ENCODE results near the gene GMCL2.

GMCL2 gene

DNA sequence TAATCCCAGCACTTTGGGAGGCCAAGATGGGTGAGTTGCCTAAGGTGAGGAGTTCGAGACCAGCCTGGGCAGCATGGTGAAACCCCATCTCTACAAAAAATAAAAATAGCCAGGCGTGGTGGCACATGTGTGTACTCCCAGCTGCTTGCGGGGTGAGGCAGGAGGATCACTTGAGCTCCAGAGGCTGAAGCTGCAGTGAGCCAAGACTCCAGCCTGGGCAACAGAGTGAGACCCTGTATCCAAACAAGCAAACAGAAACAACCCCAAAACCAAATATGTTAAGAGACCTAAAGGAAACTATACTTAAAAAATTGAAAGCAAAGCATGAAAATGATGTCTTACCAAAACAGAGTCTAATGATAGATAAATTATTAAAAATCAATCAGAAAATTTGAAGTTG, 29.6 kb upstream of the GMCL2 start:
- no peak for DNase-seq (ENCODE audit: low spot score in 2 of 2)
- Mint-ChIP-seq H3K27me3 (no peaks in the 10 kb centered on the region), H3K9me3 (no peaks in the 10 kb centered on the region), H3K36me3 (ENCODE audit: insufficient read depth) (peaks cover 49% of the 10 kb centered on the region), H3K4me3 (no peak overlapping the region), H3K4me1 (peaks cover 34% of the 10 kb centered on the region), H3K27ac (ENCODE audit: low read depth) (peak overlapping the region; percentile 19)
- ATAC-seq (replicated peaks; ENCODE audit: extremely low read depth, poor library complexity, severe bottlenecking): no peak

DNA sequence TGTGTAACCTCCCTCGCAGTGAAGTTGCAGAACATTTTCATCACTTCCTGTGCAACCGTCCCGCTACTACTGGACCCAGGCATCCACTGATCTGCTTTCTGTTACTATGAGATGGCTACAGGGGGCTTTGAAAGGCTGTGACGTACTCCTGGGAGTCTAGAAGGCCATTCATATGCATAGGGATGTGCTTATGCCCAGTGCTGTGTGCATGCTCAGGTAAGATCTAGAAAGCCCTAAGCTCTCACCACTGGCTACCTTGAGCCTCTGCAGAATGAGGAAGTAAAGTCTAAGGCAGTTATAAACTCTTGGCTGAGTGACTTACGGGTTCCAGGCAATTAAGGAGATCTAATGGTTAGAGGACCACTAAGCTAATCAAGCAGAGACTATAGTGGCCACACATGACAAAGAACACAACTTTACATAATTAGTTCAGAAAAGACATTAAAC, 28.9 kb upstream of the GMCL2 start:
- Mint-ChIP-seq H3K4me1 (peaks cover 27% of the 10 kb centered on the region), H3K36me3 (ENCODE audit: insufficient read depth) (peaks cover 54% of the 10 kb centered on the region), H3K27ac (ENCODE audit: low read depth) (peak overlapping the region; percentile 19), H3K27me3 (no peaks in the 10 kb centered on the region), H3K9me3 (no peaks in the 10 kb centered on the region), H3K4me3 (no peak overlapping the region)
- ATAC-seq (replicated peaks; ENCODE audit: extremely low read depth, poor library complexity, severe bottlenecking) (no peak), DNase-seq (ENCODE audit: low spot score in 2 of 2) (no peak)

DNA sequence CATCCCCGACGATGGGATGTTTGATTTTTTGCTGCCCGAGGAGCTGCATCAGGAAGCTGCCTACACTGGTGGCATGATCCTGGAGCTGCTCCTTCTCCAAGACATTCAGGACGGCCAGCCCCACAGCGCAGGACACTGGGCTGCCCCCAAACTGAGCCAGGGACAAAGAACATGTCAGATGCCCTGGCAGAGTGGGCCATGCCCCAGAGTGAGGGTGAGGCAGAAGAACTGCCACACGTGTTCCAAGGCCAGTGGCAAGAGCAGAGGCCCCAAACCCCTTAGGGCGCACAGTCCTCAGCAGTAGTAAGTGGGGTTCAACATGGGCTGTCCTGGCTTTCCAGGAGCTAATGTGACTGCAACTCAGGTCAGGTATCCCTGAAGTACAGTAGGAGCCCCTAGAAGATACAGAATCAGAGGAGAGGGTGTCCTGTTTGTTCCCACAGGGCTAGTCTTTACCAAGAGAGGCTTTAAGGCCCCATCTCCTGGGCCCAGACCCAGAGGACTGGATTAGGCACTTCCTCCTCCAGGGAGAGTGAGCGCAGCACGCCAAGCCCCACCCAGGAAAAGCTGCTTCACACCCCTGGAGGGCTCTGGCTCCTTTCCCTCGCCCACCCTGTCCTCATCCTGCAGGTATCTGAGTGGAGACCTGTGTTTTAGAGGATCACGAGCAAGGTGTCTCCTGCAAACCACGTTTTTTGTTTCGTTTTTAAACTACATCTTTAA, 28.3 kb upstream of the GMCL2 start:
- H3K27ac Mint-ChIP-seq (ENCODE audit: low read depth): no peak overlapping the region
- H3K9me3 Mint-ChIP-seq: no peaks in the 10 kb centered on the region
- ATAC-seq (replicated peaks; ENCODE audit: extremely low read depth, poor library complexity, severe bottlenecking) (no peak), DNase-seq (ENCODE audit: low spot score in 2 of 2) (no peak)
- no peaks in the 10 kb centered on the region for H3K27me3 Mint-ChIP-seq
- peaks cover 53% of the 10 kb centered on the region for H3K36me3 Mint-ChIP-seq (ENCODE audit: insufficient read depth)
- peaks cover 21% of the 10 kb centered on the region for H3K4me1 Mint-ChIP-seq
- H3K4me3 Mint-ChIP-seq: no peak overlapping the region

DNA sequence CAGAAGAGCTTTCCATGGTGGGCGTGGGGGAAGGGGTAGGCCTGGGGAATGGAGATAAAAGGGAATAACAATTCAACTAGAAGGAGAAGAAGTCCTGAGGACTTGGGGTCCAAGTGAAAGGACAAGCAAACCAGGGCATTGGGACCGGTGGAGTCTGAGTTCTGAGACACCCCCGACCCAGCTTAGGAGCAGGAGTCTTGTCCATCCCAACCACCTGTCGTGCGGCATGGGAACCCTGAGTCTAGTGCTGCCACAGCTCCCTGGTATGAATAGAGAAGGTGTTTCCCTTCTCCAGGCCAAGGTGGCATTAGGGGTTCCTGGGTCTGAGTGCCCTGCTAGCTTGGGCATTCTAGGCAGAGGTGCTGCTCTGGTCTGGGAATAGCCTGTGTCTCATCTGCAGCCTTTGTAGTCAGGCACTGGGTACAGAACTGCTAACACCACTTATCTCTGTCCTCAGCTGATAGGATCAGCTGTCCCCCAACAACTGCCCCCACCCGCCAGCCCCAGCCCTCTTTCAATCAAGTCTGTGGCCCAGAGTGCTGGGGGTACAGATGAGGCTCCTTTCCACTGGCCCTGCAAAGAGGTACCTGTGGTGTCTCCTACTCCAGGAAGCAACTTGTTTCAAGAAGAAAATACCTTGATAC, 27.1 kb upstream of the GMCL2 start:
- no peaks in the 10 kb centered on the region for H3K27me3 Mint-ChIP-seq
- H3K36me3 Mint-ChIP-seq (ENCODE audit: insufficient read depth): peaks cover 55% of the 10 kb centered on the region
- H3K9me3 Mint-ChIP-seq: no peaks in the 10 kb centered on the region
- H3K27ac Mint-ChIP-seq (ENCODE audit: low read depth): no peak overlapping the region
- no peak for DNase-seq (ENCODE audit: low spot score in 2 of 2)
- H3K4me1 Mint-ChIP-seq: peaks cover 31% of the 10 kb centered on the region
- no peak for ATAC-seq (replicated peaks; ENCODE audit: extremely low read depth, poor library complexity, severe bottlenecking)
- no peak overlapping the region for H3K4me3 Mint-ChIP-seq

DNA sequence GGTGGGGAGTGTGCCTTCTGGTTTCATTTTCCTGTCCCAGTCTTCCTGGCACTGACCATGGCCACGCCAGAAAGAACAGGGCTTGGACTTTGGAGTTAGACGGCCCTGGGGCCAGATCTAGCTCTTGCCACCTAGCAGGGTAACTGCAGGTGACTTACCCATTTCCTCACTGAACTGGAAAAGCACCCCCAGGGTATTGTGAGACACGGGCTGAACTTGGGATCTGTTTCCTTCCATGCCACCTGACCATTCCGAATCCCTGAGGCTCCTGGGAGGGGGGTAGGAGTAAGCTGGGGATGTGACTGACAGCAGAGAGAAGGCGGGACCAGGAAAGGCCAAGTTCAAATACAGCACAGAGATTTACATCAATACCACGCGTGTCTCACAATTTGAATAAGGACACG, 26.6 kb upstream of the GMCL2 start:
- H3K27ac Mint-ChIP-seq (ENCODE audit: low read depth): no peak overlapping the region
- DNase-seq (ENCODE audit: low spot score in 2 of 2): no peak
- no peak for ATAC-seq (replicated peaks; ENCODE audit: extremely low read depth, poor library complexity, severe bottlenecking)
- H3K9me3 Mint-ChIP-seq: no peaks in the 10 kb centered on the region
- H3K27me3 Mint-ChIP-seq: no peaks in the 10 kb centered on the region
- peaks cover 33% of the 10 kb centered on the region for H3K4me1 Mint-ChIP-seq
- no peak overlapping the region for H3K4me3 Mint-ChIP-seq
- peaks cover 58% of the 10 kb centered on the region for H3K36me3 Mint-ChIP-seq (ENCODE audit: insufficient read depth)

DNA sequence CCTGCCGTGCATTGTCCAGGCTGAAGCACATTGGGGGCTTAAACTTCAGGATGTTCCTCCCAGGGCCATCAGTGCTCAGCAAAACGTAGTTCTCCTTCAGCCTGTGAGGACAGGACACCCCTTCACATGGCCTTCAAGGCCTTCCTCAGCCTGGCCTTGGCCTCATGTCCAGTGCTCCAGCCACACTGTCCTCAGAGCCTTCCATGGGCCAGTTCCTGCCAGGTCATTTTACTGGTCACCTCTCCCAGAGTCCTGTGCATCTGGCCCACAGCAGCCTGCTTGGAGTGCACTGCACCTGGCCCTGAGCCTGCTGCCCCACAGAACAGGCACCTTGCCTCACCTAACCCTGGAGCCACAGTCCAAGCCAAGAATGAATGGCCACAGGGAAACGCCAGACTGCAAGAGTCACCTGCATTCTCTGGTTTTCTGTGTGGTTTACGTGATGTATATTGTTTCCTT, 25.9 kb upstream of the GMCL2 start:
- Mint-ChIP-seq H3K4me3 (no peak overlapping the region), H3K27me3 (no peaks in the 10 kb centered on the region), H3K9me3 (no peaks in the 10 kb centered on the region), H3K36me3 (ENCODE audit: insufficient read depth) (peaks cover 57% of the 10 kb centered on the region), H3K4me1 (peaks cover 36% of the 10 kb centered on the region), H3K27ac (ENCODE audit: low read depth) (no peak overlapping the region)
- no peak for ATAC-seq (replicated peaks; ENCODE audit: extremely low read depth, poor library complexity, severe bottlenecking)
- DNase-seq (ENCODE audit: low spot score in 2 of 2): no peak

DNA sequence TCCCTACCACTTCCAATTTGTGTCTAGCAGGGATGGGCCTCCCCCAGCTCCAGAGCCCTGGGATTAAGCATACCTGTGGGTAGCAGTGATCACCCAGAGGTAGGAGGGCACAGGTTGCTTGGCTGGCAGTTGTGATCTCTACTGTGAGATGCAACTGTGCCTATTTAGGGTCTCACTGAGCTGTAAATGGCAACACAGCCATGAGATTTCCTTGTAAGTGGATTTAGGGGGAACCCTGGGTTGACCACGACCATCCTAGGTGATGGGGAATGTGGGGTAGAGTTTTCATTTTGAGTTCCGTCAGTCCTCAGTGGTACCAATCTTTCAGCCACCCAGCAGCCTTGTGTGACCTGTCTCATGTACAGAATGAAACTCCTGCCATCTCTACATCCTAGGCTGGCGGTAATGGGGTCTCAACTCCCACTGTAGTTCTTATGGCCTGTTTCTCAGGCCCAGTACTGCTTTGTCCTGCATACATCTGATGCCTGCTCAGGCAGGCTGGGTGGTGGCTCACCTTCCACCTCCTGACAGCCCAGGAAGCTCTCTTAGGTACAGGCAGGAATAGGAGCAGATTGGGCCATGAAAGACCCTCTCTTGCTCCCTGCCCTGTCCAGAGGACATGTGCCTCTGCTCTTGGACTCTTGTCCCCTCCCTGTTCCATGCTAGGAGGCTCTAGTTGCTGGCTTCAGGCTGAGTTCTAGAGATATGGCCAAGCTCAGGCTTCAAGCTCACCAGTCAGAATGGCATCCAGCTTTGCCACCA, 25.3 kb upstream of the GMCL2 start:
- DNase-seq (ENCODE audit: low spot score in 2 of 2) (no peak), ATAC-seq (replicated peaks; ENCODE audit: extremely low read depth, poor library complexity, severe bottlenecking) (no peak)
- peaks cover 60% of the 10 kb centered on the region for H3K36me3 Mint-ChIP-seq (ENCODE audit: insufficient read depth)
- no peaks in the 10 kb centered on the region for H3K9me3 Mint-ChIP-seq
- no peak overlapping the region for H3K27ac Mint-ChIP-seq (ENCODE audit: low read depth)
- no peaks in the 10 kb centered on the region for H3K27me3 Mint-ChIP-seq
- H3K4me3 Mint-ChIP-seq: no peak overlapping the region
- H3K4me1 Mint-ChIP-seq: peaks cover 41% of the 10 kb centered on the region

DNA sequence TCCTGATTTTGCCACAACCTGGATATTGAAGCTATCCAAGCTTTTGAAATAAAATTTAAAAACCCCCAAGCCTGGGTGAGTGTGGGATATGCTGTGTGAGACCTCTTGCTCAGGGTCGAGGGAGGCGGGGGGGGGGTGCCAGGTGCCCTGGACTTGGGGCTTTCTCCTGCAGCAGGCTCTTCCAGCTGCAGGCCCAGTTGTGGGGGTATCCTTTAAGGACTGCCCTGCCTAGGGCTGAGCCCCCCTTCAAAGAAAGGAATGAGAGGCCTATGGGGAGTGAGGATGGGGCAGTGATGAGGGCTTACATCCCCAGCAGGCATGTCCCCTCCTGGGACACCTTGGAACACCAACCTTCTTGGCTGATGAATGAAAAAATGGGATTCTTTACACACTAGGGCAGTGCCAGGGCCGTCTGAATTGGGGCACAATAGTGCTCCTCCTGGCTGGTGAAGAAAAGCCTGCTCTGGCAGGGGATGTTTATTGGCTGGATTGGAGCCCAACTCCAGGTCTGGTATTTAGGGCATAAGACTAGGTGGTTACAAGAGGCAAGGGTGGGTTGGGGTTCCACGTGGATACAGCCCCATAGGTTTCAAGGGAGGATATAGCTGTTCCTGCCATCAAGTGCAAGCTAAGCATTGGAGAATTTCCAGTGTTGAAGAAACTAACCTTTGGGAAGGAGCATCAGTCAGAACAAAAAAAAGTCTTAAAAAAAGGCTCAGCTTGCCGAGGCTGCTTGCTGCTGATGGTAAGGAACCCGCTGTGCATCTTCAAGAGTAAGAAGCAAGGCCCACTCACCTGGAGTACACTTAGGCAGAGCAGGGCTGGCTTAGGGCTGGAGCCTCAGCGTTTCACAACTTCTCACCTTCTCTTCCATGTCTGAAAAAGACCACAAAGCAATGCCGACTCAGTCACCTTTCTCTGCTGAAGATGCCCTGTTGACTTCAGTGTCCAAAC, 24.2 kb upstream of the GMCL2 start:
- Mint-ChIP-seq H3K36me3 (ENCODE audit: insufficient read depth) (peaks cover 60% of the 10 kb centered on the region), H3K9me3 (no peaks in the 10 kb centered on the region), H3K27me3 (no peaks in the 10 kb centered on the region), H3K4me3 (no peak overlapping the region), H3K27ac (ENCODE audit: low read depth) (no peak overlapping the region), H3K4me1 (peaks cover 48% of the 10 kb centered on the region)
- ATAC-seq (replicated peaks; ENCODE audit: extremely low read depth, poor library complexity, severe bottlenecking) (no peak), DNase-seq (ENCODE audit: low spot score in 2 of 2) (no peak)

DNA sequence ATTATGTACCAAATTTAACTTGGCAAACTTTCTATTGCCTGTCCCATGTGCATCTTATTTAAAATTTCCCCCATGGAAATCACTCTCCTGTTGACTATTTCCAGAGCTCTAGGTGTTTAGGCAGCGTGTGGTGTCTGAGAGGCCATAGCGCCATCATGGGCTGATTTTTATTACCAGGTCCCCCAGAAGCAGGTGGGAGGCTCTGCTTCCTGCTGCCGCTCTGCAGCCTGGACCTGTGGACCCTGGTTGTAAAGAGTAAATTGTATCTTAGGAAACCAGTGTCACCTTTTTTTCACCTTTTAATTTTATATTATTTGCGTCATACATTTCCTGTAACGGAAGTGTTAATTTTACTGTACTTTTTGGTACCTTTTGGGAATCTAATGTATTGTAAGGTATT, 23.5 kb upstream of the GMCL2 start:
- H3K27me3 Mint-ChIP-seq: no peaks in the 10 kb centered on the region
- H3K9me3 Mint-ChIP-seq: no peaks in the 10 kb centered on the region
- no peak overlapping the region for H3K4me3 Mint-ChIP-seq
- H3K36me3 Mint-ChIP-seq (ENCODE audit: insufficient read depth): peaks cover 64% of the 10 kb centered on the region
- ATAC-seq (replicated peaks; ENCODE audit: extremely low read depth, poor library complexity, severe bottlenecking) (no peak), DNase-seq (ENCODE audit: low spot score in 2 of 2) (no peak)
- peaks cover 48% of the 10 kb centered on the region for H3K4me1 Mint-ChIP-seq
- no peak overlapping the region for H3K27ac Mint-ChIP-seq (ENCODE audit: low read depth)

DNA sequence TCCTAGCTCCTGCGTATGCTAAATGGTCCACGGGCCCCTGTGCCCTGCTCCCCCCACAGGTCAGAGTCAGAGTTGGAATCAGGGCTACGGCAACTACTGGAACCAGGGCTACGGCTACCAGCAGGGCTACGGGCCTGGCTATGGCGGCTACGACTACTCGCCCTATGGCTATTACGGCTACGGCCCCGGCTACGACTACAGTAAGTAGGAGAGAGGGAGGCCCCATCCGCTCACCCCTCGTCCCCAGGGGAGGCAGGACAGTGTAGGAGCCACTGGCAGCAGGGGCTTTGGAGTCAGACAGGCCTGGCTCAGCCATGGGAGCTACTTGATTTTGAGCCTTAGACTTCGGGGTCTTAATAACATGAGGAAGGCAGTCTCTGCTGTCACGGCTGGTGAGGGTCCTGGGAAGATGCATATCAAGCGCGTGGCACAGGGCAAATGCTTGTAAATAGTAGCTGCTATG, 22.9 kb upstream of the GMCL2 start:
- Mint-ChIP-seq H3K4me3 (peak overlapping the region; percentile 10), H3K4me1 (peaks cover 46% of the 10 kb centered on the region), H3K27ac (ENCODE audit: low read depth) (no peak overlapping the region), H3K27me3 (no peaks in the 10 kb centered on the region), H3K9me3 (no peaks in the 10 kb centered on the region), H3K36me3 (ENCODE audit: insufficient read depth) (peaks cover 69% of the 10 kb centered on the region)
- ATAC-seq (replicated peaks; ENCODE audit: extremely low read depth, poor library complexity, severe bottlenecking) (no peak), DNase-seq (ENCODE audit: low spot score in 2 of 2) (no peak)

DNA sequence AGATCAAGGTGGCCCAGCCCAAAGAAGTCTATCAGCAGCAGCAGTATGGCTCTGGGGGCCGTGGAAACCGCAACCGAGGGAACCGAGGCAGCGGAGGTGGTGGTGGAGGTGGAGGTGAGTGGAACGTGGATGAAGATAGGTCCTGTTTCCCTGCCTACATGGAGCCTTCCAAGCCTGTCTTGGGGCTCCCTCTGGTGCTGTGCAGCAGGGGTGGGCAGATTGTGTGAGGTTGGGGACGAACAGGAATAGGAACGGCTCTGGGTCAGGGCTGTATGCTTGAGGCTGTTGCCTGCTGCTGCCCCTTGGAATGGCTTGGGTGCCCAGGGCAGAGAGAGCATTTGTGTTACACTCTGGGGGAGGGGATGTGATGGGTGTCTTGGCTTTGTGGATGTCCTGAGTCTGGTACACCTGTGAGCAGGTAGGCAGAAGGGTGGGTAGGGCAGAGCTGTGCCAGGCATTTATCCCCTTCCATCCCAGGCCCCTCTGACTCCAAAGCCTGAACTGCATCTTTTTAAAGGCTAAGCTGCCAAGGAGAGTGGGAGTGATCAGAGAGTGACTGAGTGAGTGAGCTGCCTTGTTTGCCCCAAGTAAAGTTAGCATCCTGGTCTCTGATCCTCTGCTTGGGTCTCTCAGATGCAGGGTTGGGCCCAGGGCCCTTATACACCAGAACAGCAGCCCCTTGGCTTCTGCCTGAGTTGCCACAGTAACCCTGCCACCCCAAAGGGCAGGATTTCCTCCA, 22.3 kb upstream of the GMCL2 start:
- no peak for DNase-seq (ENCODE audit: low spot score in 2 of 2)
- Mint-ChIP-seq H3K27me3 (no peaks in the 10 kb centered on the region), H3K9me3 (no peaks in the 10 kb centered on the region), H3K4me1 (peaks cover 47% of the 10 kb centered on the region), H3K36me3 (ENCODE audit: insufficient read depth) (peaks cover 69% of the 10 kb centered on the region), H3K27ac (ENCODE audit: low read depth) (no peak overlapping the region), H3K4me3 (no peak overlapping the region)
- ATAC-seq (replicated peaks; ENCODE audit: extremely low read depth, poor library complexity, severe bottlenecking): no peak

Data from central memory CD8-positive, alpha-beta T cell (primary cell).